NCI-H2171 treated with DMSO at 0.1 percent for 48 hours (cell line): Measurements from ENCODE around the gene CMYA5.
"Not testable (repeated sequence)": the region's sequence is repeated elsewhere in the genome, so short reads cannot be mapped to it uniquely, and the experiment has no call there.

Experiments used
- DNase-seq: peaks from one replicate; lab custom pipeline; 2025; lab: John Stamatoyannopoulos, UW

CMYA5 gene

DNA sequence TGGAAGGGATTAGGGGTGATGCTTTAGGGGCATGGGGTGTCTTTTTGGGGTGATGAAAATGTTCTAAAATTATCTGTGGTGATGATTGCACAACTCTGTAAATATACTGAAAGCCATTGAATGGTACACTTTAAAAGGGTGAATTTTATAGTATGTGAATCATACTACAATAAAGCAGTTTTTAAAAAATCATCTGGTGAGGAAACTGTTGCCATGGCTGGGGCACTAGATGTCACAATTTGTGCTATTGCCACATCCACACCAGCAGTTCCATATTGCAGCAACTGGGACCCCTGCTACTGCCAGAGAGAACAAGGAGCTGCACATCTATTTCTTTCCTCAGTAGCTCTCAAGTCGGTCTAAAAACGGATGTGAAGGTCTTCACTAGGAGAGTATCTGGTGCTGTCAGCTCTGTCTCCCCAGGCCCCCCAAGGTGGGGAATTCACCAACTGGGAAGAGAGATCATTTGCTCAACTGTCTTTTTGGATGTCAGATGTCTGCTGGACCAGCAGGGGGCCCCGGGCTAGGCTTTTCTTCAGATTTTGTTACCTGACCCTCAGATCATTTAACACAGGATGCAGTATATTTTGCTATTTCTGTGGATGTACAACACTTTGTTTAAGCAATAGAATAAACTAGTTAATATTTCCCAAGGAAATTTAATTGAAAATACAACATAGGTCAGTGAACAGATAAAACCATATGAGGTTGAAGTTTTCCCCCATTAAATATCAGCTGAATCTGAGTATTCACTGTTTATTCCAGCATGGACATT is 13.2 kb downstream of the CMYA5 start:
- no peak for DNase-seq

DNA sequence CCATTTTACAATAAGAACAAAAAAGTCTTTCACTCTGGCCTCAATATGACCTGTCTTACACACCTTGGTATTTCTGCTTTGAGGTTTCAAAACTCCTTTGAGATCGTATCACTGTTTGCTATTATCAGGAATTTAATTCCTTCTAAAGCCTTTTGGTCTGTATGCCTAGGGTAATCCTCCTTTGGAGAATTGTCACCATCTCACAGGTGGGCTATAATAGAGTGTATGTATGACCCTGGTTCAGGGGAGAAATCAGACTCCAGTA is 13.7 kb downstream of the CMYA5 start:
- DNase-seq = no peak

DNA sequence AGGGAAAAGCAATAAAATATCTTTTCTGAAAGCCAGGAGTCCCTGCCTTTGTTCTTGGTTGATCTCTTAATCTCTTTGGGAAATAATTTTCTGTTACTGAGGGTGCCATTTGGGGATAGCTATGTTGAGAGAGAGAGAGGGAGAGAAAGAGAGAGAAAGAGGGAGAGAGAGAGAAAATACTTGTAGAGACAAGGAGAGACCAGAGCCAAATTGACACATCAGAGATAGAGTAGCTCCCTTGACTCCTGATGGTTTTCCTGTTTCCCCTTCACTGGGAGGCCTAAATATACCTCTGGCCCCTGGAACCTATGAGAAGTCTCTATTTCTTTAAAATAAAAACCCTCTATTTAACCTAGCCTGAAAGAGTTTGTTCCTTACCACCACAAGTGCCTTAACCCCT is 14.9 kb downstream of the CMYA5 start:
- no peak for DNase-seq

DNA sequence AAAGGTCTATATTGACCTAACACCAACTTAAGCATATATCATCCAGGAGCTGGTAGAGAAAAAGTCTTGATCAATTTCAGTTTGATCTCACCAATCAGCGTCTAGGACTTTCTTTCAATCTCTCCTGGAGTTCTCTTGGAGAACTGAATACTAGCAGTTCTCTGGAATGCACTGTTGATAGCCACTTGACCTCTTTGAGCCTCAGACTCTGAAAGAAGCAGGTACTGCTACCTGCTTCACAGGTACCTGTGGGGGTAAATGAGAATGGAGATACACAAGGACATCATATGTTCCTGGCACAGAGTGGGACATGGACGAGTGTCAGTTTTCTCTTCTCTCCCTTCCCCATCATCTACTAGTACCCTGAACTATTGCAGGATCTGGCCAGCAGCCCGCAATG is 16.0 kb downstream of the CMYA5 start:
- no peak for DNase-seq

DNA sequence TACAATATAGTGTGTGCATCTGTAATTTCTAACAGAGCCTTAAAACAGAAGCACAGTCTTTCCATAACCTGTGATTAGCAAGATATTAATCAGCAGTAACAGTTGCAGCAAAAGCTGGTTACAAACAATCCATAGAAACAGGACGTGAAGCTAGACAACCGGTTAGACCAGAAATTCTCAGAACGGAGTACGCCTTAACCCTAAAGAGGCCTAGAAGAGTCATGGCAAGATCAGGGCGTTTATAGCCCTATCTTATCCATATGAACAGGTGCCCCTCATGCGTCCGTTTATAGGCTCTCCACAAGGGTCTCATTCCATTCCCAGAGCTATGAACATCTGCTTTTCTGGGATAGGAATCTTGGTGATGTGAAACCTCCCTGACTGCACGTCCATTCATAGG is 16.7 kb downstream of the CMYA5 start:
- not testable (repeated sequence) for DNase-seq

DNA sequence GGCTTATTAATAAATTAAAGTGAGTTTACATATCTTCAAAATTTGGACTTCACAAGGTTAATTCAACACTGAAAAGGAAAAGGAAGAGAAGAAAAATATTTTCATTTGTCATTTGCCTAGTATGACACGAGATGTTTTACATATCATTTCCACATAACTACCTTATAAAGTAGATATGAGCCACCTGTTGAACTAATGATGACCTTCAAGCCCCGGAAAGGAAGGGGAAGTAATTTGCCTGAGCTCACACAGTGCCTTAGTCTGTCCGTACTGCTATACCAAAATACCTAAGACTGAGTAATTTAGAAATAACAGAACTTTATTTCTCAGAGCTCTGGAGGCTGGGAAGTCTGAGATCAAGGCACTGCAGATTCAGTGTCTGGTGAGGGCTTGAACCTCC is 17.9 kb downstream of the CMYA5 start:
- DNase-seq = no peak

DNA sequence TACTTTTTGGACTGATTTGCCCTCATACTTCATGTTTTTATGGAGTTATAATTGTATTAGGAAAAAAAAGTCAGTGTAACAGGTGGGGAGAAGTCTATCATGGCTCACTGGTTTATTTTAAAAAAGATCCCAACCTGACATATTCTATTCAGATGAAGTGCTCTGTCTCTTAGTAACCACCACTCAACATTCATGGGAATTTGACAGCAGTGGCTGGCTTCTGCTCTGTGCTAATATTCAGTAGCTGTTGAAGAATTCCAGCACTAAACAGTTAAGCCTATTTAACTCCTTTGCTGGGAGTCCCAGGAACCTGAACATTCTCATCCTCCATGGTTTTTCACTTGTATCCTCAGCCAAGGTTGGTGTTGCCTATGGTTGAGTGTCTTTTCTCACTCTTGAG is 23.1 kb downstream of the CMYA5 start:
- DNase-seq = no peak

DNA sequence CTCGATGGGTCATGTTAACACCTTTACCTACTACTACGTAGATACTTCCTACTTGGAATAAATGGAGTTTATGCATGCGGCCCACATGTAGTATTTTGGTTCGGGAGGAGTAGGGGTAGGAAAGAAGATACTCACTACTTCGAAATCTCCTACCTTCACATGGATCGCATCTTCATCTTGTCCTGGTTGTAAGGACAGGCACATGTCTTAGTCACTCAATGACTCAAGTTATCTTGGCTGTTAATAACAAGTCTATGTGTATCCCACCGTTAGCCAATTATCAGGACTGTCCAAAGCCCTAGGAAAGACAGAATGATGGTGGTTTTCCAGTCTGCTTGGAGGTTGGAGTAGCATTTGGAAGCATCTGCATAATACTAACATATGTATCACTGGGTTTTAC is 24.1 kb downstream of the CMYA5 start:
- DNase-seq = no peak

DNA sequence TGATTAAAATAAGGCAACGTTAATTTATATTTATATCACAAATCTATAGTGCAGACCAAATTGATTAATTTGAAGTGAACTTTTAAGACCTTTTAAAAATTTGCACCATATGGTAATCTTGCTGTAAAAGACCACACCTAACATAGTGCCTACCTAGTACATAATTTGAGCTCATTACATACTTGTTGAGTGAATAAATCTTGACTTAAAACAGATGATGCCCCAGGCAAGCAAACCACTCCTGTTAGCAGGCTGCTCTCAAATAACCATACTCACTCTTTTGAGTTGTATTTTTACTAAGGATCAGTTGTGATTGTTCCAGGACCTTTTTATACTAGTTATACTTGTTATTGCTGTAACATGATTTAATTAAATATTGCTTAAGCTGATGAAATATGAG is 27.2 kb downstream of the CMYA5 start:
- DNase-seq = no peak

DNA sequence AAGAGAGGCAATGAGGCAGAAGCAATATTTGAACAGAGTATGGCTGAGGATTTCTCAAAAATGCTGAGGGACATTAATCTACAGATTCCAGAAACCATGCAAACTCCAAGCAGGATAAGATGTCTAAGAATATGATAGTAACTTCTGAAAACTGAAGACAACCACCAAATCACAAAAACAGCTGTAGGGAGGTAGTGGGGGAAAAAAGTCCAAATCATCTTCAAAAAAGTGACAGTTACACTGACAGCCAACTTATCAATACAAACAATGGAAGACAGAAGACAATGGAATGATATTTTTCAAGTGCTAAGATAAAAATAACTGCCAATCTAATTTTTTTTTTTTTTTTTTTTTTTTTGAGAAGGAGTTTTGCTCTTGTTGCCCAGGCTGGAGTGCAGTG is 30.5 kb downstream of the CMYA5 start:
- DNase-seq = no peak

DNA sequence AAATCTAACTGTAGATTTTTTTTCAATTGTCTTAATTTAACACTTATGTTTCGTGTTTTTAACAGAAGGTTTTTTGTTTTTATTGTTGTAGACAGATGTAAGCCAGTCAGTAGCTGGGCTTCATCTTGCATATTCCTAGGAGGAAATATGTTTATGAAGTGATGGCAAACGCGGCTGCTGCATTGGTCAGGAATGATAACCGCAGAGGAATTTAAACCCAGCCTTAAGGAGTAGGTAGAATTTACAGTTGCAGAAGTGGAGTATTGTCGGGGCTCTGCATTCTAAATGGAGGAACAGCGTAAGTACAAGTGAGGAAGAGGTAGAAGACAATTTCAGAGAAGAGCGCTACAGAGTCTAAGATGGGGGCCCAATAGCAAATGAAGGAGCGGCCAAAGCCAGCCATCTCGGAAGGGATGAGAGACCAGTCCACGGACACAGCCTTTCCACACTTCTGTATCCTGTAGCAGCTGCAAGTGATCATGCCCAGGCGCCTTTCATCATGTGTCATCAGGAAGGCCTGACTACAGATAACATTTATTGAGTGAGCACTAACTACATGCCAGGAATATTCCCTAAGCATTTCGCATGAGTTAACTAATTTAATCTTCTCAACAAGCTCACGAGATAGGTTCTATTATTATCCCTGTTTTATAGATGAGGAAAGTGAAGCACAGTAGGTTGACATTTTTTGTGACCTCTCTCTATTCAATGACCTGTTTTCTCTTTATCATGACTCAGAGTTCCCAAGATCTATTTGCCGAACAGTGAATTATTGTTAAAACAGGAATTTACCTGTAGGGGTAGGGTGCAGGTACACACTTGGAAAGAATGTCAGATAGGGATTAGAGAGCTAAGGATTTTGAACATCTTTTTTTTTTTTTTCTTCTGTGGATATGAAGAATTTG is 38.1 kb downstream of the CMYA5 start:
- DNase-seq = no peak

DNA sequence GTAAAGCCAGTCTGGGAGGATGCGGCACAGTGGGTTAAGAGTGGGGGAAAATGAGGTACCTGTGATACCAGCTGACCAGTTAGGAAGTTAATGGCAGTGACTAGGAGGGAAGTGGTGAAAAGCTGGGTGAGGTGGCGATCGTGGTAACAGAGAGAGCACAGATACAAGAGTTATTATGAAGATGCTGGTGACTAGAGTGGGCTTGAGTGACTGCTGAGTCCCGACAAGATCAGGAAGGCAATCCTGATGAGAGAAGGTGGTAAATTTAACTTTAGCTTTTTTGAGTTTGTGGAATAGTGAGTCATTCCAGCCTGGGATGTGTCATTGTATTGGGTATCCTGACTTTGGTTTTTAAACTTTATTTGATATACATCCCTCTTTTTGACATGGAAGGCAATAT is 38.8 kb downstream of the CMYA5 start:
- no peak for DNase-seq

DNA sequence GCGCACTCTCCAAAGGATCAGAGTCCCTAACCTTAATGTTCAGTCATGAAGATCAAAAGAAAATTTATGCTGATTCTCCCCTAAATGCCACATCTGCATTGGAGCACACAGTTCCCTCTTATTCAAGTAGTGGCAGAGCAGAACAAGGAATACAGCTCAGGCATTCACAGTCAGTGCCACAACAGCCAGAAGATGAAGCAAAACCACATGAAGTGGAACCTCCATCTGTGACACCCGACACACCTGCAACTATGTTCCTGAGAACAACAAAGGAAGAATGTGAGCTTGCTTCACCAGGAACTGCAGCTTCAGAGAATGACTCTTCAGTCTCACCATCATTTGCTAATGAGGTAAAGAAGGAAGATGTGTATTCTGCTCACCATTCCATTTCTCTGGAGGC is 40.0 kb downstream of the CMYA5 start:
- DNase-seq = no peak

DNA sequence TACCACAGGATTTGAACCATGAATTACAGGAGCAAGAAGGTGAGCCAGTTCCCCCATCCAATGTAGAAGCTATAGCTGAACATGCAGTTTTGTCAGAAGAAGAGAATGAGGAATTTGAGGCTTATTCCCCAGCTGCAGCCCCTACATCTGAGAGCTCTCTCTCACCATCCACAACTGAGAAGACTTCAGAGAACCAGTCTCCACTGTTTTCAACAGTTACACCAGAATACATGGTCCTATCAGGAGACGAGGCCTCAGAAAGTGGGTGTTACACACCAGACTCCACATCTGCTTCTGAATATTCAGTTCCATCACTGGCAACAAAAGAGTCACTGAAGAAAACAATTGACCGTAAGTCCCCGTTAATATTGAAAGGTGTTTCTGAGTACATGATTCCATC is 40.9 kb downstream of the CMYA5 start:
- DNase-seq = no peak

DNA sequence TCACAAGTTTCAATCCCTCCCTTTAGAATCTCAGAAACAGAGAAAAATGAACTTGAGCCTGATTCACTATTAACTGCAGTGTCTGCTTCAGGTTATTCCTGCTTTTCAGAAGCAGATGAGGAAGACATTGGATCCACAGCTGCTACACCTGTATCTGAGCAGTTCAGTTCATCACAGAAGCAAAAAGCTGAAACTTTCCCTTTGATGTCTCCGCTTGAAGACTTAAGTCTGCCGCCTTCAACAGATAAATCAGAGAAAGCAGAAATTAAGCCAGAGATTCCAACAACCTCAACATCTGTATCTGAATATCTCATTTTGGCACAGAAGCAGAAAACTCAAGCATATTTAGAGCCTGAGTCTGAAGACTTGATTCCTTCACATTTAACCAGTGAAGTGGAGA is 42.1 kb downstream of the CMYA5 start:
- no peak for DNase-seq

DNA sequence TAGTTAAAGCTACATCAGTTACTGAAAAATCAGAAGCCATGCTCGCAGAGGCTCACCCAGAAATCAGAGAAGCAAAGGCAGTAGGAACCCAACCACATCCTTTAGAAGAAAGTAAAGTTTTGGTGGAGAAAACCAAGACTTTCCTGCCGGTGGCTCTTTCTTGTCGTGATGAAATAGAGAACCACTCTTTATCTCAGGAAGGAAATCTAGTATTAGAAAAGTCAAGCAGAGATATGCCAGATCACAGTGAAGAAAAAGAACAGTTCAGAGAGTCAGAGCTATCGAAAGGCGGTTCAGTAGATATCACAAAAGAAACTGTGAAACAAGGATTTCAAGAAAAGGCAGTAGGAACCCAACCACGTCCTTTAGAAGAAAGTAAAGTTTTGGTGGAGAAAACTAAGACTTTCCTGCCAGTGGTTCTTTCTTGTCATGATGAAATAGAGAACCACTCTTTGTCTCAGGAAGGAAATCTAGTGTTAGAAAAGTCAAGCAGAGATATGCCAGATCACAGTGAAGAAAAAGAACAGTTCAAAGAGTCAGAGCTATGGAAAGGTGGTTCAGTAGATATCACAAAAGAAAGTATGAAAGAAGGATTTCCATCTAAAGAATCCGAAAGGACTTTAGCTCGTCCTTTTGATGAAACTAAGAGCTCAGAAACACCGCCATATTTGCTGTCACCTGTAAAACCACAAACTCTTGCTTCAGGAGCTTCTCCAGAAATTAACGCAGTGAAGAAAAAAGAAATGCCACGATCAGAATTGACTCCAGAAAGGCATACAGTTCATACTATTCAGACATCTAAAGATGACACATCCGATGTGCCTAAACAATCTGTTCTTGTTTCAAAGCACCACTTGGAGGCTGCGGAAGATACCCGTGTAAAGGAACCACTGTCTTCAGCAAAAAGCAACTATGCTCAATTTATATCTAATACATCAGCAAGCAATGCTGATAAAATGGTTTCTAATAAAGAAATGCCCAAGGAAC is 47.2 kb downstream of the CMYA5 start:
- no peak for DNase-seq

DNA sequence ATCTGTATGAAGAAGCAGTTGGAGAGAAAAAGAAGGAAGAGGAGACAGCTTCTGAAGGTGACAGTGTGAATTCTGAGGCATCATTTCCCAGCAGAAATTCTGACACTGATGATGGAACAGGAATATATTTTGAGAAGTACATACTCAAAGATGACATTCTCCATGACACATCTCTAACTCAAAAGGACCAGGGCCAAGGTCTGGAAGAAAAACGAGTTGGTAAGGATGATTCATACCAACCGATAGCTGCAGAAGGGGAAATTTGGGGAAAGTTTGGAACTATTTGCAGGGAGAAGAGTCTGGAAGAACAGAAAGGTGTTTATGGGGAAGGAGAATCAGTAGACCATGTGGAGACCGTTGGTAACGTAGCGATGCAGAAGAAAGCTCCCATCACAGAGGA is 48.7 kb downstream of the CMYA5 start:
- no peak for DNase-seq

DNA sequence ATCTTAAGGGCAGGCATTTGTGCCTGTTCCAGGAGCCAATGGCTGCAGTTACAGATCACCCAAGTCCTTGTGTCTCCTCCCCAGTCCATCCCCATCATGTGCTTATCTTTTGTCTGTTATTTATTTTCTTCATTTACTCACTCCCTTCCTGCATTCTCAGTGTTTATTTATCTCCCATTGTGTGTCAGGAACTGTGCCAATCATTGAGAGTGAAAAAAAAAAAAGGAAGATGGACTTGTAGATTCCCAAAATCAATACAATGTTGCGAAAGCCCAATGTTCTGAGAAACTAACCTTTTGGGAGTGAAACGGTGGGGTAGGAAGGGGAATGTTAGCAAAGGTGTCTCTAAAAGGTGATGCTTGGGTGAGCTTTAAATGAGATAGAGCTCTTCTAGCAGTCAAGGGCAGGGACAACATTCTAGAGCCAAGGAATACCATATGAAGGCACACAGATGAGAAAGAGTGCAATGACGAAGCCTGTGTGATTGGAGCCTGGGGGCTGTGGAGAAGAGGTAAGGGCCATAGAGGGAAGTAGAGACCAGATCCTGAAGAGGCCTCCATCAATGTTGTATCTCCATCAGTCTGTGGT is 53.0 kb downstream of the CMYA5 start:
- no peak for DNase-seq

DNA sequence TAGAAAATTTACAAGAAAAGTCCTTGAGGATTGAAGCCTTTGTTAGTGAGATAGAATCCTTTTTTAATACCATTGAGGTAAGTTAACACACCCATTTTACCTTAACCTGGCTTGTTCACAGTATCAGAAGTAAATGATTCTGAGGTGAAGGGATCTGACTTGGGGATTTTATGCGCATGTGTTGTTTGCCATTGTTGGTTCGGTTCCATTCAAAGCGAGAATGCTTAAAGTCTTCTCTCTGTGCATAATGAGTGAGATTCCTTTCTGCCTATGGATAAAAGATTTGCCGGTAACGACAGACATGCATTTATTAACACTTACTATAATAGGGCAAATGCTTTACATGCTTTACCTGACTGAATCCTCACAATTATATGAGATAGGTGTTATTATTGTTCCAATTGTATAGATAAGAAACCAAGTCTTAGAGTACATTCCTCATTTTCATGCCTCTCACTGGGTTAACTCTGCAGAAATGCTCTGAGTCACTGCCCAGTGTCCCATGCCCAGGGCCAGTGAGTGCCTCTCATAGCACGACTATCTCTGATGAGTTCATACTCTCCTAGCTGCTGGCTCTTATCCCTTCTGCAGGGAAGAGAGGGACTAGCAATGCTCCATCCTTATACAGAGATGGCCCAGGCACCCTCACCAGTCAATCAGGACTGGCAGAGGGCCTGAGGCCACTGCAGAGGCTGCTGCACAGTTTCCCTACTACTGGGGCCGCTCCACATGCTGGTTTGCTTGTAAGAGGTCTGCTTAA is 54.4 kb downstream of the CMYA5 start:
- DNase-seq = no peak

DNA sequence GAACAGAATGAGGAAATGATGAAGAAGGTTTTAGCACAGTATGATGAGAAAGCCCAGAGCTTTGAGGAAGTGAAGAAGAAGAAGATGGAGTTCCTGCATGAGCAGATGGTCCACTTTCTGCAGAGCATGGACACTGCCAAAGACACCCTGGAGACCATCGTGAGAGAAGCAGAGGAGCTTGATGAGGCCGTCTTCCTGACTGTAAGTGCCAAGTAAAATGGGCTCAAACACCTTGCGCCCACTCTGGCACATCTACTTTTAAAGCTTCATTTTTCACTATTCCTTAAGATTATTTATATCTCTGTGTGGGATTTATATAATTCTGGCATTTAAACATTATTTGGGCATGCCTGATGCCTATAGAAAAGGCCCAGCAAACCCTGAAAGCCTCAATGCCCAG is 55.6 kb downstream of the CMYA5 start:
- no peak for DNase-seq
